Breast epithelium (tissue), 4 donors: ENCODE results near the gene AZU1. TPM values are rescaled to one million over a fixed set of nuclear protein-coding genes. Genes with fewer than 3 reads are reported as not detected.

ENCODE experiments used
- DNase-seq, 2 donors: peaks; one replicate each; pipeline ENCODE4 v3.0.0-alpha.2; 2019; ENCODE audit warnings: low spot score in 2 of 2
- H3K27ac ChIP-seq, 2 donors: fragments of 200-600 bp; sonication (generic) in 1 of 2; one replicate each; pipeline ENCODE4 v1.5.1; 2016 to 2019; ENCODE audit warnings: mild to moderate bottlenecking in 1 of 2
- H3K27me3 ChIP-seq, 2 donors: fragments of 200-600 bp; sonication (generic) in 1 of 2; one replicate each; pipeline versions ENCODE4 v1.5.1 to v1.6.0; 2017 to 2019; ENCODE audit warnings: control low read depth in 1 of 2, mild to moderate bottlenecking in 1 of 2
- H3K36me3 ChIP-seq: fragments of 200-600 bp; one replicate; pipeline ENCODE4 v1.5.1; 2019
- H3K4me1 ChIP-seq, 2 donors: fragments of 200-600 bp; sonication (generic); one replicate each; pipeline ENCODE4 v1.5.1; 2016 to 2019; ENCODE audit warnings: control low read depth in 1 of 2
- H3K4me3 ChIP-seq, 3 donors: fragments of 200-600 bp; sonication (generic); 1 replicate in 2 of 3; 2 replicates in 1 of 3; pipeline ENCODE4 v1.5.1; 2016 to 2019; ENCODE audit warnings: mild to moderate bottlenecking in 3 of 3, moderate library complexity in 2 of 3
- H3K9me3 ChIP-seq, 2 donors: fragments of 200-600 bp; sonication (generic) in 1 of 2; one replicate each; pipeline ENCODE4 v1.5.1; 2016 to 2019; ENCODE audit warnings: control low read depth in 1 of 2
- CTCF ChIP-seq, 3 donors: fragments of 450-650 bp; IDR thresholded peaks; one replicate each; pipeline ENCODE4 v1.5.1; 2016 to 2017; ENCODE audit warnings: antibody characterized with exemption in 3 of 3, mild to moderate bottlenecking in 3 of 3, moderate library complexity in 3 of 3
- POLR2A ChIP-seq: fragments of 450-650 bp; IDR thresholded peaks from one replicate; pipeline ENCODE4 v1.6.1; 2016; ENCODE audit warnings: antibody characterized with exemption, mild to moderate bottlenecking, moderate library complexity
- POLR2AphosphoS5 ChIP-seq, 3 donors: sonication (generic); formaldehyde crosslinking; IDR thresholded peaks; one replicate each; pipeline ENCODE4 v1.6.1; 2017; ENCODE audit warnings: antibody characterized with exemption in 3 of 3
- intact Hi-C: fragments of 100-400 bp; cut with DNase I; formaldehyde crosslinking; loops from one replicate; pipeline ENCODE4 v1.15.1; 2023; ENCODE audit warnings: low total_unique reads
- total RNA-seq, 3 donors: library from RNA; depleted of rRNA; stranded (reverse); fragments of >200 nt; gene quantifications; one replicate each; pipeline ENCODE4 v1.1.0, GENCODE V29; 2016

Gene AZU1
- total RNA-seq, 3 donors from 2014 or later = 0.29 TPM; not detected in 2

- Histone ChIP-seq H3K9me3 (no peaks in the 10 kb centered on the region), H3K4me3 (no peak overlapping the region), H3K36me3 (no peaks in the 10 kb centered on the region), H3K27ac (no peak overlapping the region), H3K4me1 (no peaks in the 10 kb centered on the region), H3K27me3 (peaks cover 6 to 21% of the 10 kb centered on the region in 2 donors)
- no peak for DNase-seq
- intact Hi-C loops = no loop called here
- no peak for TF ChIP-seq POLR2AphosphoS5 (IDR thresholded peaks at IDR 0.05)
These were observed 26.9 kb downstream of the AZU1 start for GRCh38 chr19:854549-854948.

GRCh38 chr19:855142-855541 lies 27.5 kb downstream of the AZU1 start:
- TF ChIP-seq CTCF (IDR thresholded peaks at IDR 0.05) (no peak), POLR2AphosphoS5 (IDR thresholded peaks at IDR 0.05) (no peak), POLR2A (no peak)
- intact Hi-C loops = loop anchor here (5.0 kb wide), 2 partner anchors 62 to 127 kb away; partner anchors contain the start of genes KISS1R and WDR18
- no peak overlapping the region for H3K27ac ChIP-seq

GRCh38 chr19:855566-856120 lies 28.0 kb downstream of the AZU1 start:
- TF ChIP-seq CTCF (IDR thresholded peaks at IDR 0.05) (no peak), POLR2AphosphoS5 (IDR thresholded peaks at IDR 0.05) (no peak), POLR2A (no peak)
- H3K27me3 ChIP-seq = peaks cover 9 to 21% of the 10 kb centered on the region in 2 donors
- H3K4me3 ChIP-seq = no peak overlapping the region
- H3K36me3 ChIP-seq = no peaks in the 10 kb centered on the region
- no peaks in the 10 kb centered on the region for H3K9me3 ChIP-seq
- intact Hi-C loops = loop anchor here (5.0 kb wide), 2 partner anchors 62 to 127 kb away; partner anchors contain the start of genes KISS1R and WDR18
- DNase-seq = no peak
- peaks cover 0 to 7% of the 10 kb centered on the region in 2 donors for H3K4me1 ChIP-seq
- H3K27ac ChIP-seq = no peak overlapping the region

More at GRCh38 chr19:855142-855541, 27.5 kb downstream of the AZU1 start:
- no peak for DNase-seq
- H3K27me3 ChIP-seq = peaks cover 6 to 21% of the 10 kb centered on the region in 2 donors
- no peaks in the 10 kb centered on the region for H3K36me3 ChIP-seq
- no peaks in the 10 kb centered on the region for H3K9me3 ChIP-seq
- peaks cover 0 to 2% of the 10 kb centered on the region in 2 donors for H3K4me1 ChIP-seq
- no peak overlapping the region for H3K4me3 ChIP-seq

- H3K4me1 ChIP-seq = peaks cover 6 to 10% of the 10 kb centered on the region in 2 donors
- TF ChIP-seq POLR2A = no peak
- no peak for TF ChIP-seq CTCF (IDR thresholded peaks at IDR 0.05)
- TF ChIP-seq POLR2AphosphoS5 (IDR thresholded peaks at IDR 0.05) = no peak
- H3K9me3 ChIP-seq = no peaks in the 10 kb centered on the region
- intact Hi-C loops = loop anchor here (5.0 kb wide), 2 partner anchors 59 to 124 kb away; partner anchors contain the start of genes KISS1R and WDR18
- H3K27me3 ChIP-seq = peaks cover 4% of the 10 kb centered on the region in 2 donors
- no peaks in the 10 kb centered on the region for H3K36me3 ChIP-seq
- no peak for DNase-seq
- H3K4me3 ChIP-seq = no peak overlapping the region
- H3K27ac ChIP-seq = peak overlapping the region in 1 of 2 donors; percentile 75
These were observed 30.6 kb downstream of the AZU1 start for GRCh38 chr19:858284-858683.

GRCh38 chr19:858868-859843 lies 31.5 kb downstream of the AZU1 start, which contains the start of gene CFD:
CFD (plus strand) TSS chr19:859664; CDS start chr19:859690, 26 bp downstream.
- peaks cover 0 to 3% of the 10 kb centered on the region in 2 donors for H3K27me3 ChIP-seq
- H3K36me3 ChIP-seq = no peaks in the 10 kb centered on the region
- peak within 1 kb of the TSS; percentile 60 to 75 for H3K27ac ChIP-seq
- peaks cover 6 to 10% of the 10 kb centered on the region in 2 donors for H3K4me1 ChIP-seq
- intact Hi-C loops = loop anchor here (5.0 kb wide), 2 partner anchors 58 to 123 kb away; partner anchors contain the start of genes KISS1R and WDR18
- H3K4me3 ChIP-seq = peak within 1 kb of the TSS; percentile 49 to 77 (median 52)
- H3K9me3 ChIP-seq = no peaks in the 10 kb centered on the region
- peak in 2 of 3 donors; percentile 38 to 65 for TF ChIP-seq POLR2AphosphoS5 (IDR thresholded peaks at IDR 0.05)
- no peak for TF ChIP-seq POLR2A
- TF ChIP-seq CTCF (IDR thresholded peaks at IDR 0.05) = no peak
- DNase-seq = no peak
